ENCODE data around the gene RRAS2. TPM values are rescaled to one million over a fixed set of nuclear protein-coding genes. Genes with fewer than 3 reads are reported as not detected.

The RRAS2 gene
- total RNA-seq, 2 experiments from 2014 or later, result 0.60 TPM; not detected in 1

DNA sequence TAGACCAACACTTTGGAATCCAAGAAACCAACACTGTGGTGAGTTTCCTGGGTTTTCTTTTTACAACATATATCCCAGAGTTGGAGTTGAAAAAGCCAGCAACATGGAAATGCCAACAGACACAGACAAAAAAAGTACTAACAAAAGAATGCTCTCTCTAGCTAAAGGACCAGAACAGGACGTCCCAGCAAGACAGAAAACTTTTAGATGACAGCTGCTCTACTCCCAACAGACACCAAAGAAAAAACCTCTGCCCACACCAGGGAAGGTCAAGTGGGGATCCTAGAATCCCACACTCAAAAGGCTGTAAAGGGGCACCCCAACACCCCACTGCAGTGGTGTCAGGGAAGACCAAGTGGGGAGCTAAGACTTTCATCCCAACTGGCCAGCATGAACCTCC is 23.3 kb downstream of the RRAS2 start:
- Histone ChIP-seq H4K20me1 (ENCODE audit: insufficient read depth, low read length) (no peaks in the 10 kb centered on the region), H3K36me3 (ENCODE audit: insufficient read depth, low read length) (no peaks in the 10 kb centered on the region), H3K9me2 (ENCODE audit: insufficient read depth, low read length) (no peaks in the 10 kb centered on the region), H3K4me1 (ENCODE audit: insufficient read depth, low read length, poor library complexity, severe bottlenecking) (no peaks in the 10 kb centered on the region), H3K79me2 (ENCODE audit: insufficient read depth, low read depth, low read length) (no peaks in the 10 kb centered on the region), H3K4me3 (ENCODE audit: low read depth, low read length, poor library complexity, severe bottlenecking) (no peak overlapping the region), H2AFZ (ENCODE audit: low read length) (no peak overlapping the region), H3K27ac (ENCODE audit: low read depth, low read length, poor library complexity, severe bottlenecking) (no peak overlapping the region), H3K9me3 (ENCODE audit: low read length) (no peaks in the 10 kb centered on the region), H3K4me2 (ENCODE audit: low read length) (no peak overlapping the region)
- POLR2A ChIA-PET, result no interaction called here
- no TSS peak for BruUV-seq (replicated peaks)
- no peak for DNase-seq (ENCODE audit: low spot score)
- CTCF ChIA-PET (ENCODE audit: unreplicated experiment), result no interaction called here
- intact Hi-C loops (cut with micrococcal nuclease; ENCODE audit: unreplicated experiment), result no loop called here
- TF ChIP-seq EZH2phosphoT487 (IDR thresholded peaks at IDR 0.05; ENCODE audit: borderline replicate concordance, low read depth, low read length), result no peak
- TF ChIP-seq, protein P1, sequence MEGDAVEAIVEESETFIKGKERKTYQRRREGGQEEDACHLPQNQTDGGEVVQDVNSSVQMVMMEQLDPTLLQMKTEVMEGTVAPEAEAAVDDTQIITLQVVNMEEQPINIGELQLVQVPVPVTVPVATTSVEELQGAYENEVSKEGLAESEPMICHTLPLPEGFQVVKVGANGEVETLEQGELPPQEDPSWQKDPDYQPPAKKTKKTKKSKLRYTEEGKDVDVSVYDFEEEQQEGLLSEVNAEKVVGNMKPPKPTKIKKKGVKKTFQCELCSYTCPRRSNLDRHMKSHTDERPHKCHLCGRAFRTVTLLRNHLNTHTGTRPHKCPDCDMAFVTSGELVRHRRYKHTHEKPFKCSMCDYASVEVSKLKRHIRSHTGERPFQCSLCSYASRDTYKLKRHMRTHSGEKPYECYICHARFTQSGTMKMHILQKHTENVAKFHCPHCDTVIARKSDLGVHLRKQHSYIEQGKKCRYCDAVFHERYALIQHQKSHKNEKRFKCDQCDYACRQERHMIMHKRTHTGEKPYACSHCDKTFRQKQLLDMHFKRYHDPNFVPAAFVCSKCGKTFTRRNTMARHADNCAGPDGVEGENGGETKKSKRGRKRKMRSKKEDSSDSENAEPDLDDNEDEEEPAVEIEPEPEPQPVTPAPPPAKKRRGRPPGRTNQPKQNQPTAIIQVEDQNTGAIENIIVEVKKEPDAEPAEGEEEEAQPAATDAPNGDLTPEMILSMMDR (conservative IDR thresholded peaks at IDR 0.05; ENCODE audit: low read length), result no peak

DNA sequence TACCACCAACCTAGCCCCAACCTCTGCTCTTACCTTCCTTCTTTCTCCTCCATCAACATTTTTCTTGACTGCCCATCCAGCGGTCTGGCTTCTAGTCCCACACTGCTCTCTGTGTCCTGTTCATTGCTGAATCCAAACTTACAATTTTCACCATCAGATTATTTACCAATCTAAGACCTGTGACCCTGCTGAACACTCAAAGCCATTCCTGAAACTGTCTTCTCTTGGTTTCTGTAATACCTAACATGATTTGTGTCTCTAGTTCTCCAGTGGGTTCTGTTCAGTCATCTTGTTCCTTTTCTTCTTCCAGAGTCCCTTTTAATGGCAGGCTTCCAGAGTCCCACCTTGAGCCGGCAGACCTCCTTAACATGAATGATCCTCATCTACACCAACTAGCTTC is 24.1 kb downstream of the RRAS2 start:
- no peak overlapping the region for H2AFZ ChIP-seq (ENCODE audit: low read length)
- no TSS peak for BruUV-seq (replicated peaks)
- no peaks in the 10 kb centered on the region for H3K9me2 ChIP-seq (ENCODE audit: insufficient read depth, low read length)
- H3K4me3 ChIP-seq (ENCODE audit: low read depth, low read length, poor library complexity, severe bottlenecking), result no peak overlapping the region
- no peaks in the 10 kb centered on the region for H3K36me3 ChIP-seq (ENCODE audit: insufficient read depth, low read length)
- no peaks in the 10 kb centered on the region for H3K9me3 ChIP-seq (ENCODE audit: low read length)
- no peak overlapping the region for H3K27ac ChIP-seq (ENCODE audit: low read depth, low read length, poor library complexity, severe bottlenecking)
- no peaks in the 10 kb centered on the region for H3K4me1 ChIP-seq (ENCODE audit: insufficient read depth, low read length, poor library complexity, severe bottlenecking)
- no peak overlapping the region for H3K4me2 ChIP-seq (ENCODE audit: low read length)
- CTCF ChIA-PET (ENCODE audit: unreplicated experiment), result no interaction called here
- intact Hi-C loops (cut with micrococcal nuclease; ENCODE audit: unreplicated experiment), result no loop called here
- TF ChIP-seq, protein P1 (conservative IDR thresholded peaks at IDR 0.05; ENCODE audit: low read length), result no peak
- TF ChIP-seq EZH2phosphoT487 (IDR thresholded peaks at IDR 0.05; ENCODE audit: borderline replicate concordance, low read depth, low read length), result no peak
- no peak for DNase-seq (ENCODE audit: low spot score)
- POLR2A ChIA-PET, result interaction anchor here (0.5 kb wide), 1 partner anchor 885 kb away, joined by 3 read pairs; no protein-coding TSS in a partner anchor
- no peaks in the 10 kb centered on the region for H4K20me1 ChIP-seq (ENCODE audit: insufficient read depth, low read length)
- no peaks in the 10 kb centered on the region for H3K79me2 ChIP-seq (ENCODE audit: insufficient read depth, low read depth, low read length)

DNA sequence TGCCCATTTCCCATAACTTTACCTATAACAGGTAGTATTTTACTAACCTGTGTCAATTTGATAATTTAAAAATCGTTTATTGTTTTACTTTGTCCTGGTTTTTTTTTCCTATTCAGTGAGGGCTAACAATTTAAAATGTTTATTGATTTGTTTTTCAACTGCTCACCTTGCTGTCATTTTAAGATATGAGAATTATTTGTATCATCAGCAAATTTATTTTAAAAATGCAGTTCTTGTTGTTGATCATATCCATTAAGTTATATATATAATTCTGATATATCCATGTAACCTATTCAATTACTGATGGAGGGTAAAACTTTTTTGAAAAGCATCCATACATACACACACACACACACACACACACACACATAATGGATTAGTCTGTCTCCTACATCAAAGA is 24.8 kb downstream of the RRAS2 start:
- Histone ChIP-seq H3K27ac (ENCODE audit: low read depth, low read length, poor library complexity, severe bottlenecking) (no peak overlapping the region), H3K36me3 (ENCODE audit: insufficient read depth, low read length) (no peaks in the 10 kb centered on the region), H3K79me2 (ENCODE audit: insufficient read depth, low read depth, low read length) (no peaks in the 10 kb centered on the region), H4K20me1 (ENCODE audit: insufficient read depth, low read length) (no peaks in the 10 kb centered on the region), H2AFZ (ENCODE audit: low read length) (no peak overlapping the region), H3K4me3 (ENCODE audit: low read depth, low read length, poor library complexity, severe bottlenecking) (no peak overlapping the region), H3K9me2 (ENCODE audit: insufficient read depth, low read length) (no peaks in the 10 kb centered on the region), H3K9me3 (ENCODE audit: low read length) (no peaks in the 10 kb centered on the region), H3K4me1 (ENCODE audit: insufficient read depth, low read length, poor library complexity, severe bottlenecking) (no peaks in the 10 kb centered on the region), H3K4me2 (ENCODE audit: low read length) (no peak overlapping the region)
- ChIA-PET CTCF (ENCODE audit: unreplicated experiment) (no interaction called here), POLR2A (no interaction called here)
- intact Hi-C loops (cut with micrococcal nuclease; ENCODE audit: unreplicated experiment), result no loop called here
- no peak for DNase-seq (ENCODE audit: low spot score)
- TF ChIP-seq, protein P1 (conservative IDR thresholded peaks at IDR 0.05; ENCODE audit: low read length), result no peak
- TF ChIP-seq EZH2phosphoT487 (IDR thresholded peaks at IDR 0.05; ENCODE audit: borderline replicate concordance, low read depth, low read length), result no peak
- BruUV-seq (replicated peaks), result no TSS peak
